Vagina (tissue), 2 donors: ENCODE measurements around the gene COLQ. TPM values are rescaled to one million over a fixed set of nuclear protein-coding genes. Genes with fewer than 3 reads are reported as not detected.
"Not testable (repeated sequence)": the region's sequence is repeated elsewhere in the genome, so short reads cannot be mapped to it uniquely, and the experiment has no call there.

ENCODE experiments used
- DNase-seq, 2 donors: peaks; one replicate each; pipeline ENCODE4 v3.0.0-alpha.2; 2017; ENCODE audit errors: extremely low spot score in 2 of 2
- H3K27ac ChIP-seq: fragments of 200-600 bp; sonication (generic); one replicate; pipeline ENCODE4 v1.5.1; 2019
- H3K27me3 ChIP-seq: fragments of 200-600 bp; sonication (generic); one replicate; pipeline ENCODE4 v1.5.1; 2019
- H3K36me3 ChIP-seq, 2 donors: fragments of 200-600 bp; sonication (generic); one replicate each; pipeline ENCODE4 v1.5.1; 2017 to 2019
- H3K4me1 ChIP-seq: fragments of 200-600 bp; sonication (generic); one replicate; pipeline ENCODE4 v1.5.1; 2019
- H3K4me3 ChIP-seq, 2 donors: fragments of 200-600 bp; sonication (generic); 1 replicate in 1 of 2; 2 replicates in 1 of 2; pipeline ENCODE4 v1.5.1; 2016 to 2019
- H3K9me3 ChIP-seq: fragments of 200-600 bp; sonication (generic); one replicate; pipeline ENCODE4 v1.5.1; 2019
- POLR2A ChIP-seq, 2 donors: fragments of 450-650 bp; IDR thresholded peaks; one replicate each; pipeline ENCODE4 v1.6.1; 2017; ENCODE audit warnings: antibody characterized with exemption in 2 of 2, mild to moderate bottlenecking in 2 of 2, moderate library complexity in 2 of 2
- POLR2AphosphoS5 ChIP-seq, 2 donors: sonication (generic); formaldehyde crosslinking; IDR thresholded peaks; one replicate each; pipeline ENCODE4 v1.9.0; 2017; ENCODE audit warnings: antibody characterized with exemption in 2 of 2, mild to moderate bottlenecking in 2 of 2, low read depth in 1 of 2; ENCODE audit not compliant: insufficient read depth in 1 of 2
- intact Hi-C: fragments of 100-400 bp; cut with DNase I; formaldehyde crosslinking; loops from one replicate; pipeline ENCODE4 v1.15.1; 2023
- total RNA-seq: library from RNA; depleted of rRNA; stranded (reverse); fragments of >200 nt; gene quantifications from one replicate; pipeline ENCODE4 v1.2.3, GENCODE V29; 2016
- TF ChIP-seq, protein P1 (sequence below), 3 experiments: fragments of 450-650 bp in 2 of 3; fragments of 200-600 bp in 1 of 3; sonication (generic) in 1 of 3; IDR thresholded peaks; one replicate each; pipeline ENCODE4 v1.5.1; 2017 to 2019; ENCODE audit warnings: antibody characterized with exemption in 3 of 3, mild to moderate bottlenecking in 2 of 3, moderate library complexity in 2 of 3

COLQ gene
- total RNA-seq, 1 donor from 2014 or later = 12.8 TPM

- TF ChIP-seq POLR2AphosphoS5 (IDR thresholded peaks at IDR 0.05; ENCODE audit: insufficient read depth in 1 of 2, low read depth in 1 of 2) (no peak), POLR2A (IDR thresholded peaks at IDR 0.05) (no peak)
- TF ChIP-seq, protein P1, sequence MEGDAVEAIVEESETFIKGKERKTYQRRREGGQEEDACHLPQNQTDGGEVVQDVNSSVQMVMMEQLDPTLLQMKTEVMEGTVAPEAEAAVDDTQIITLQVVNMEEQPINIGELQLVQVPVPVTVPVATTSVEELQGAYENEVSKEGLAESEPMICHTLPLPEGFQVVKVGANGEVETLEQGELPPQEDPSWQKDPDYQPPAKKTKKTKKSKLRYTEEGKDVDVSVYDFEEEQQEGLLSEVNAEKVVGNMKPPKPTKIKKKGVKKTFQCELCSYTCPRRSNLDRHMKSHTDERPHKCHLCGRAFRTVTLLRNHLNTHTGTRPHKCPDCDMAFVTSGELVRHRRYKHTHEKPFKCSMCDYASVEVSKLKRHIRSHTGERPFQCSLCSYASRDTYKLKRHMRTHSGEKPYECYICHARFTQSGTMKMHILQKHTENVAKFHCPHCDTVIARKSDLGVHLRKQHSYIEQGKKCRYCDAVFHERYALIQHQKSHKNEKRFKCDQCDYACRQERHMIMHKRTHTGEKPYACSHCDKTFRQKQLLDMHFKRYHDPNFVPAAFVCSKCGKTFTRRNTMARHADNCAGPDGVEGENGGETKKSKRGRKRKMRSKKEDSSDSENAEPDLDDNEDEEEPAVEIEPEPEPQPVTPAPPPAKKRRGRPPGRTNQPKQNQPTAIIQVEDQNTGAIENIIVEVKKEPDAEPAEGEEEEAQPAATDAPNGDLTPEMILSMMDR (IDR thresholded peaks at IDR 0.05) = no peak
Observed at GRCh38 chr3:15488002-15488401, 33.5 kb downstream of the COLQ start.

GRCh38 chr3:15486979-15487378 is 34.5 kb downstream of the COLQ start:
- H3K4me3 ChIP-seq = no peak overlapping the region
- TF ChIP-seq POLR2AphosphoS5 (IDR thresholded peaks at IDR 0.05; ENCODE audit: insufficient read depth in 1 of 2, low read depth in 1 of 2) (no peak), POLR2A (IDR thresholded peaks at IDR 0.05) (no peak)
- TF ChIP-seq, protein P1 (IDR thresholded peaks at IDR 0.05) = no peak
- intact Hi-C loops = no loop called here

More at GRCh38 chr3:15488002-15488401, 33.5 kb downstream of the COLQ start:
- DNase-seq = no peak
- H3K4me3 ChIP-seq = no peak overlapping the region
- H3K27ac ChIP-seq = no peak overlapping the region
- H3K9me3 ChIP-seq = no peaks in the 10 kb centered on the region
- H3K27me3 ChIP-seq = no peaks in the 10 kb centered on the region
- H3K4me1 ChIP-seq = no peaks in the 10 kb centered on the region
- intact Hi-C loops = no loop called here
- H3K36me3 ChIP-seq = no peaks in the 10 kb centered on the region

DNA sequence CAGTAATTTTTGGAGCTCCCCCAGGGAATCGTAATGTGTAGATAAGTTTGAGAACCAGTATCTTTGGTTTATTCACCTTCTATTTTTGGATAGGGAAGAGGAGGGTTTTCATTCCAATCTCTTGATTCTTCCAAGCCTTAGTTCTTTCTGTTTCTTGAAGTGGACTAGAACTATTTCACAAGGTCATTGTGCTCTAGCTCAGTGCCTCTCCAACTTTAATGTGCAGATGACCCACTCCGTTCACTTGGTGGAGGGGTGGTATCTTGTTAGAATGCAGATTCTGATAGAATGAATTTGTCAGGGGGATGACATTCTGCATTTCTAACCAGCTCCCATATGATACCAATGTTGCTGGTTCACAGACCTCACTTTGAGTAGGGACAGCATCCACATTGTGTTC is 35.5 kb downstream of the COLQ start:
- no peak overlapping the region for H3K4me3 ChIP-seq
- TF ChIP-seq POLR2AphosphoS5 (IDR thresholded peaks at IDR 0.05; ENCODE audit: insufficient read depth in 1 of 2, low read depth in 1 of 2) (no peak), POLR2A (IDR thresholded peaks at IDR 0.05) (no peak)
- TF ChIP-seq, protein P1 (IDR thresholded peaks at IDR 0.05) = no peak
- no peaks in the 10 kb centered on the region for H3K36me3 ChIP-seq
- DNase-seq = no peak
- H3K9me3 ChIP-seq = no peaks in the 10 kb centered on the region
- intact Hi-C loops = no loop called here
- H3K27me3 ChIP-seq = no peaks in the 10 kb centered on the region
- H3K4me1 ChIP-seq = no peaks in the 10 kb centered on the region
- no peak overlapping the region for H3K27ac ChIP-seq

More at GRCh38 chr3:15486979-15487378, 34.5 kb downstream of the COLQ start:
- Histone ChIP-seq H3K36me3 (no peaks in the 10 kb centered on the region), H3K9me3 (no peaks in the 10 kb centered on the region), H3K27me3 (no peaks in the 10 kb centered on the region), H3K27ac (no peak overlapping the region), H3K4me1 (no peaks in the 10 kb centered on the region)
- no peak for DNase-seq

DNA sequence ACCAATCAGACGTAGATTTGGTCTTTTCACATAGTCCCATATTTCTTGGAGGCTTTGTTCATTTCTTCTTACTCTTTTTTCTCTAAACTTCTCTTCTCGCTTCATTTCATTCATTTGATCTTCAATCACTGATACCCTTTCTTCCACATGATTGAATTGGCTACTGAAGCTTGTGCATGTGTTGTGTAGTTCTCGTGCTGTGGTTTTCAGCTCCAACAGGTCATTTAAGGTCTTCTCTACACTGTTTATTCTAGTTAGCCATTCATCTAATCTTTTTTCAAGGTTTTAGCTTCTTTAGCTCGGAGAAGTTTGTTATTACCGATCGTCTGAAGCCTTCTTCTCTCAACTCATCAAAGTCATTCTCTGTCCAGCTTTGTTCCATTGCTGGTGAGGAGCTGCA is 37.0 kb downstream of the COLQ start:
- H3K27me3 ChIP-seq, H3K4me3 ChIP-seq, H3K4me1 ChIP-seq, DNase-seq, intact Hi-C loops, H3K27ac ChIP-seq, H3K36me3 ChIP-seq, H3K9me3 ChIP-seq: not testable (repeated sequence)

- intact Hi-C loops = no loop called here
- TF ChIP-seq POLR2A (IDR thresholded peaks at IDR 0.05) (no peak), POLR2AphosphoS5 (IDR thresholded peaks at IDR 0.05; ENCODE audit: insufficient read depth in 1 of 2, low read depth in 1 of 2) (no peak)
- TF ChIP-seq, protein P1 (IDR thresholded peaks at IDR 0.05) = no peak
- Histone ChIP-seq H3K36me3 (no peaks in the 10 kb centered on the region), H3K4me1 (no peaks in the 10 kb centered on the region), H3K4me3 (no peak overlapping the region), H3K27me3 (no peaks in the 10 kb centered on the region), H3K27ac (no peak overlapping the region), H3K9me3 (no peaks in the 10 kb centered on the region)
- DNase-seq = no peak
Observed at GRCh38 chr3:15479400-15480224, 41.9 kb downstream of the COLQ start.
